T-helper 2 cell treated with Interferon-gamma antibody and Interleukin-4, amounts not matched to agents 5 μg/mL and 100 μg/mL, for 36 hours (primary cell): ENCODE data around the gene ARID5B.

Experiments used
- DNase-seq: peaks from one replicate; pipeline ENCODE4 v3.0.0; 2021; ENCODE audit warnings: low spot score
- H3K27ac Mint-ChIP-seq: one replicate; pipeline ENCODE4 v1.8.0; 2021; ENCODE audit warnings: mild to moderate bottlenecking, mixed read lengths
- H3K27me3 Mint-ChIP-seq: one replicate; pipeline ENCODE4 v1.8.0; 2021; ENCODE audit warnings: low read depth, mixed read lengths
- H3K36me3 Mint-ChIP-seq: one replicate; pipeline ENCODE4 v1.8.0; 2021; ENCODE audit warnings: low read depth, mixed read lengths
- H3K4me1 Mint-ChIP-seq: one replicate; pipeline ENCODE4 v1.8.0; 2021; ENCODE audit warnings: low read depth, mixed read lengths
- H3K4me3 Mint-ChIP-seq: one replicate; pipeline ENCODE4 v1.8.0; 2022; ENCODE audit warnings: mild to moderate bottlenecking, moderate library complexity, mixed read lengths
- H3K9me3 Mint-ChIP-seq: one replicate; pipeline ENCODE4 v1.8.0; 2021; ENCODE audit warnings: mixed read lengths

ARID5B gene

GRCh38 chr10:61950449-61951143, 49.1 kb downstream of the ARID5B start:
- no peaks in the 10 kb centered on the region for H3K27me3 Mint-ChIP-seq
- H3K4me3 Mint-ChIP-seq, result no peak overlapping the region
- no peak for DNase-seq
- H3K27ac Mint-ChIP-seq, result no peak overlapping the region
- peaks cover 12% of the 10 kb centered on the region for H3K4me1 Mint-ChIP-seq
- H3K9me3 Mint-ChIP-seq, result peaks cover 3% of the 10 kb centered on the region
- peaks cover 62% of the 10 kb centered on the region for H3K36me3 Mint-ChIP-seq

- peaks cover 3% of the 10 kb centered on the region for H3K9me3 Mint-ChIP-seq
- no peak for DNase-seq
- H3K27me3 Mint-ChIP-seq, result no peaks in the 10 kb centered on the region
- peaks cover 60% of the 10 kb centered on the region for H3K36me3 Mint-ChIP-seq
- H3K4me1 Mint-ChIP-seq, result peaks cover 15% of the 10 kb centered on the region
- no peak overlapping the region for H3K27ac Mint-ChIP-seq
- no peak overlapping the region for H3K4me3 Mint-ChIP-seq
These were observed 49.6 kb downstream of the ARID5B start for GRCh38 chr10:61951144-61951483.

DNA sequence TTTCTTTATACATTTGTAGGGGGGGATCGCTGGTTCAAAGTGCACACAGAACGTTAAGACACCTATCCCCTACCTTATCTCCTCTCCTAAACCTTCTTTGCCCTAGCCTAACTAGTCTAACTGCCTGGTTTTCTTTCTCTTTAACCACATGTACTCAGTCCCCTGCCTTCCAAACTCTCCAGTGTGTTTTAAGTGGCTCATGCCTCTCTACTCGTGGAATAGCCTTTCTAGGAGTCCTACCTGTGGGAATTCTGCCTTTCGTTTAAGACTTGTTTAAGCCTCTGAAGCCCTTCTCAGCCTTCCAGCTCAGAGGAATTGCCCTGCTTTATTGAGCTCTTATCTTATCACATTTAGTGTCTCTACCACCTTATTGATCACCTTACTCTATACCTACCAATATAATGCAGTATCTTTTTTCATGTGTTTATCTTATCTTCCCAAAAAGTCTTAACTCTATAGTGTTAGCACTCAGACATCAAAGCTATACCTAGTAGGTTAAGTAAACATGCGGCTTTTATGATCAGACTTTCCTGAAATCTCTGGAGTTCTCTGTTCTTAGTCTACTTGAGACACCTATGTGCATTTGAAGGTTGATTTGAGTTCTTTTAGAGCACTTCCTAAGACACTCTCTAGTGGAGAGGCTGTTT, 50.7 kb downstream of the ARID5B start:
- Mint-ChIP-seq H3K9me3 (peaks cover 3% of the 10 kb centered on the region), H3K27me3 (no peaks in the 10 kb centered on the region), H3K4me1 (peaks cover 21% of the 10 kb centered on the region), H3K27ac (no peak overlapping the region), H3K36me3 (peaks cover 58% of the 10 kb centered on the region), H3K4me3 (no peak overlapping the region)
- DNase-seq, result no peak

- Mint-ChIP-seq H3K9me3 (peaks cover 3% of the 10 kb centered on the region), H3K4me3 (no peak overlapping the region), H3K27ac (no peak overlapping the region), H3K36me3 (peaks cover 53% of the 10 kb centered on the region), H3K27me3 (no peaks in the 10 kb centered on the region), H3K4me1 (peaks cover 25% of the 10 kb centered on the region)
- DNase-seq, result no peak
These were observed 51.7 kb downstream of the ARID5B start for GRCh38 chr10:61953183-61953582.

DNA sequence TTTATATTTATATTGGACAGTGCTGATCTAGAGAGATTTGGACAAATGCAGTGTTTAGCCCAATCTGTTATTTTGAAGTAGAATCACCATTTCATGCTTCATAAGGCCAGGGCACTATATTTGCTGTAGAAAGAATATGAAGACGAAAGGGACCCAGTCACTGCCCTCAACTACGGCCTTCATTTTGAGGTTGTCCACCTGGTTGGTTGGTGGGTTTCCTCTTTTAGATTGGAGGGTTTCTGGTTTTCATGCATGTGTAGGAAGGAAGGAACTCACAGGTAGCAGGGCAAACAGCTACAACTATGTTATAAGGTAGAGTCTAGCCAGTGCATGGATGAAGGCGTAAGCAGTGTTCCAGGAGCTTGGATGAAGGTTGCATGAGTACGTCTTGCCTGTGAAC, 56.3 kb downstream of the ARID5B start:
- H3K27me3 Mint-ChIP-seq, result no peaks in the 10 kb centered on the region
- no peak for DNase-seq
- no peak overlapping the region for H3K27ac Mint-ChIP-seq
- H3K4me1 Mint-ChIP-seq, result peaks cover 43% of the 10 kb centered on the region
- H3K36me3 Mint-ChIP-seq, result peaks cover 57% of the 10 kb centered on the region
- no peak overlapping the region for H3K4me3 Mint-ChIP-seq
- H3K9me3 Mint-ChIP-seq, result peaks cover 3% of the 10 kb centered on the region

- Mint-ChIP-seq H3K9me3 (peaks cover 3% of the 10 kb centered on the region), H3K27ac (no peak overlapping the region), H3K27me3 (no peaks in the 10 kb centered on the region), H3K4me3 (no peak overlapping the region), H3K4me1 (peaks cover 46% of the 10 kb centered on the region), H3K36me3 (peaks cover 60% of the 10 kb centered on the region)
- no peak for DNase-seq
These were observed 56.8 kb downstream of the ARID5B start for GRCh38 chr10:61958311-61958710.

- Mint-ChIP-seq H3K36me3 (peaks cover 61% of the 10 kb centered on the region), H3K4me1 (peaks cover 48% of the 10 kb centered on the region), H3K27ac (no peak overlapping the region)
These were observed 57.3 kb downstream of the ARID5B start for GRCh38 chr10:61958805-61959204.

GRCh38 chr10:61959814-61960213, 58.3 kb downstream of the ARID5B start:
- Mint-ChIP-seq H3K27me3 (no peaks in the 10 kb centered on the region), H3K36me3 (peaks cover 65% of the 10 kb centered on the region), H3K4me1 (peaks cover 52% of the 10 kb centered on the region), H3K4me3 (no peak overlapping the region), H3K9me3 (no peaks in the 10 kb centered on the region), H3K27ac (no peak overlapping the region)
- no peak for DNase-seq

More at GRCh38 chr10:61958805-61959204, 57.3 kb downstream of the ARID5B start:
- H3K4me3 Mint-ChIP-seq, result no peak overlapping the region
- no peaks in the 10 kb centered on the region for H3K27me3 Mint-ChIP-seq
- no peak for DNase-seq
- H3K9me3 Mint-ChIP-seq, result peaks cover 3% of the 10 kb centered on the region

- Mint-ChIP-seq H3K4me1 (peaks cover 58% of the 10 kb centered on the region), H3K27me3 (no peaks in the 10 kb centered on the region), H3K36me3 (peaks cover 62% of the 10 kb centered on the region), H3K27ac (no peak overlapping the region), H3K4me3 (no peak overlapping the region), H3K9me3 (no peaks in the 10 kb centered on the region)
- no peak for DNase-seq
These were observed 59.1 kb downstream of the ARID5B start for GRCh38 chr10:61960396-61961120.

DNA sequence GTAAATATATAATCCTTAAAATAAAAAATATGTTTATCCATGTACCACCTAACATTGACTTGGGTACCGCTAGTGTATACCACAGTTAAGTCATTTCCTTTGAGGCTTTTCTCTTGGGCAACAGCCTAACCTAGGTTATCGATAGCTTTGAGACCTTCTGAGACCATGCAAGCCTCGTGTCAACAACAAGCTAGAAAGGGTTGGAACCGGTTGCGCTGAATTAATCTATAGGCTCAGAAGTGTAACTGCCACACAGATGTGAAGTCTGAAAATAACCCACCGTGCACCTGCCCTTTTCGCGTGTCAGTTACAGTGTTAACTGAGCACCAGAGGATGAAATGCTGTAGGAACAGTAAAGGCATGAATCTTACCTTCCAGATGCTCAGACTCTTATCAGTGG, 59.8 kb downstream of the ARID5B start:
- Mint-ChIP-seq H3K4me1 (peaks cover 60% of the 10 kb centered on the region), H3K9me3 (no peaks in the 10 kb centered on the region), H3K27me3 (no peaks in the 10 kb centered on the region), H3K27ac (peak overlapping the region; percentile 79), H3K4me3 (peak overlapping the region; percentile 43), H3K36me3 (peaks cover 67% of the 10 kb centered on the region)
- DNase-seq, result peak; percentile 20

- DNase-seq, result no peak
- Mint-ChIP-seq H3K4me3 (no peak overlapping the region), H3K36me3 (peaks cover 75% of the 10 kb centered on the region), H3K4me1 (peaks cover 66% of the 10 kb centered on the region), H3K27ac (no peak overlapping the region), H3K27me3 (no peaks in the 10 kb centered on the region), H3K9me3 (no peaks in the 10 kb centered on the region)
These were observed 61.5 kb downstream of the ARID5B start for GRCh38 chr10:61962971-61963370.

DNA sequence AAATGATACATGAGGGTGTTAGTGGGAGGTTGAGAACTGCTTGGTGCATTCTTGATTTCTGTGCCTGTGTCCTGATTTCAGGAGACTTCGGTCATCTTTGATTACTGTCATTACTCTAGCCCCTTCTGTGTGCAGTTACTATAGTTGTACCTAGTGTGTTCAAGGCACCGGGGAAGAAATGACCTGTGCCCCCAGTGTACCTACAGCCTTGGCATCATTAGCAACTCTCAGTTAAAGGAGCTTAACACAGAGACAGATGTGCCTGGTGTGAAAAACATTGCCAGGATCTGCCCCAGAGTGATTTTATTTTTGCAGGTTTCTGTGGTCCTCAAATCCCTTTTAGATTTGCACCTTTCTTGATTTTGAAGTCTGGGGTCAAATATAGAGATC, 62.2 kb downstream of the ARID5B start:
- DNase-seq, result no peak
- H3K4me3 Mint-ChIP-seq, result no peak overlapping the region
- H3K9me3 Mint-ChIP-seq, result no peaks in the 10 kb centered on the region
- no peak overlapping the region for H3K27ac Mint-ChIP-seq
- no peaks in the 10 kb centered on the region for H3K27me3 Mint-ChIP-seq
- H3K4me1 Mint-ChIP-seq, result peaks cover 68% of the 10 kb centered on the region
- H3K36me3 Mint-ChIP-seq, result peaks cover 75% of the 10 kb centered on the region

DNA sequence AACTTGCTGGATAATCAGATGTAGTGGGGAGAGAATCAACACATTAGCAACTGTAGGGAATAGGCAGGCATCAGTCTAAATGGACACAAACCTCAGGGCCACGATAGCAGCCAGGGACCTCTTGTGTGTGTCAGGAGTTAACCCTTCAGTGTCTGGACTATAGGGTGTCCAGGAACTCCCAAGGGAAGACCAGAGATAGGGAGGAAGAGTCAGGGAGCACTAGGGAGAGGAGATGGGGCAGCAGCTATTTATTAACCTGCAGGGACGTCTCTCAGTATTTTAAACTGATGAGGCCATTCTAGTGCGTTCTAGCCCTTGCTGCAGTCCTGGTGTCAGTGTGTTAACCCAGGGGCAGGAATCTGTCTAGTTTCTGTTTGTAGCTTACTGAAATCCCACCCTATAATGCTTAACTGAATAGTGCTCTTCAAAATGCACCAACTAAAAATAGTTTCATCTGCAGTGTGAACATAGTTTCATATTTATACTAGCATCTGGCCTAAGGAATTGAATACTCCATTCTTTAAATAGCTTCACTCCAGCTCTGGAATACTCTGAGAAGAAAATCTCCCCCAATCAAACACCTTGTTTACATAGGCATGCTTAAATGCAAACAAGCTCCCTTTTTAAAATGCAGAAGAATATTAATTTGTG, 62.7 kb downstream of the ARID5B start:
- Mint-ChIP-seq H3K9me3 (no peaks in the 10 kb centered on the region), H3K4me3 (no peak overlapping the region), H3K27me3 (no peaks in the 10 kb centered on the region), H3K27ac (no peak overlapping the region), H3K4me1 (peaks cover 68% of the 10 kb centered on the region), H3K36me3 (peaks cover 75% of the 10 kb centered on the region)
- DNase-seq, result no peak
